ENCODE results near the gene CKLF.

DNA sequence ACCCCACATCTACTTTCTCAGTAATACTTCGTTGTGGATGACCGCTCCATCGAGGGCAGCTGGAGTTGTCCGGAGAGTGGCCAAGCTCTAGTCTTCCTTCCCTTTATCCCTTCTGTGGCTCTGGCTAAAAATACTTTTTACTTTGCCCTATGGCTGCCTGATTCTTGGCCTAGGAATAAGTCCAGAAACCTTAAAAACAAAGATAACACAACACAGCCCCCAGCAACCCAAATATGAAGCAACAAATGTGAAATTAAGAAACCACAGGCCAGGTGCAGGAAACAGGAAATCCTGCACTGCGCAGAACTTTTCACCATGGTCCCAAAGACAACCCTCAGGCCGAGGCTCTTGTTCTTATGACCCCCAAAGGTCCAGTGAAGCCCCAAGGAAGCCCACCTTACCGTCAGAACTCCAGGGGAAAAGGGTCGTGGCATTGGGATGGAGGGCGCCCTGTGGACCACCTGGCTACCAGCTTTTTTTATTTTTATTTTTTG, 28.5 kb upstream of the CKLF start:
- TF ChIP-seq, protein P1, sequence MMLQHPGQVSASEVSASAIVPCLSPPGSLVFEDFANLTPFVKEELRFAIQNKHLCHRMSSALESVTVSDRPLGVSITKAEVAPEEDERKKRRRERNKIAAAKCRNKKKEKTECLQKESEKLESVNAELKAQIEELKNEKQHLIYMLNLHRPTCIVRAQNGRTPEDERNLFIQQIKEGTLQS (IDR thresholded peaks at IDR 0.05) = no peak
- TF ChIP-seq YY1 (IDR thresholded peaks at IDR 0.05) (no peak), RXRA (IDR thresholded peaks at IDR 0.05) (no peak), HNF4G (IDR thresholded peaks at IDR 0.05) (no peak), TAF1 (conservative IDR thresholded peaks at IDR 0.05) (no peak)
- TF ChIP-seq, protein P2, sequence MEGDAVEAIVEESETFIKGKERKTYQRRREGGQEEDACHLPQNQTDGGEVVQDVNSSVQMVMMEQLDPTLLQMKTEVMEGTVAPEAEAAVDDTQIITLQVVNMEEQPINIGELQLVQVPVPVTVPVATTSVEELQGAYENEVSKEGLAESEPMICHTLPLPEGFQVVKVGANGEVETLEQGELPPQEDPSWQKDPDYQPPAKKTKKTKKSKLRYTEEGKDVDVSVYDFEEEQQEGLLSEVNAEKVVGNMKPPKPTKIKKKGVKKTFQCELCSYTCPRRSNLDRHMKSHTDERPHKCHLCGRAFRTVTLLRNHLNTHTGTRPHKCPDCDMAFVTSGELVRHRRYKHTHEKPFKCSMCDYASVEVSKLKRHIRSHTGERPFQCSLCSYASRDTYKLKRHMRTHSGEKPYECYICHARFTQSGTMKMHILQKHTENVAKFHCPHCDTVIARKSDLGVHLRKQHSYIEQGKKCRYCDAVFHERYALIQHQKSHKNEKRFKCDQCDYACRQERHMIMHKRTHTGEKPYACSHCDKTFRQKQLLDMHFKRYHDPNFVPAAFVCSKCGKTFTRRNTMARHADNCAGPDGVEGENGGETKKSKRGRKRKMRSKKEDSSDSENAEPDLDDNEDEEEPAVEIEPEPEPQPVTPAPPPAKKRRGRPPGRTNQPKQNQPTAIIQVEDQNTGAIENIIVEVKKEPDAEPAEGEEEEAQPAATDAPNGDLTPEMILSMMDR (IDR thresholded peaks at IDR 0.05; ENCODE audit: low read depth, low read length, missing input control) = no peak
- TF ChIP-seq, protein P3, sequence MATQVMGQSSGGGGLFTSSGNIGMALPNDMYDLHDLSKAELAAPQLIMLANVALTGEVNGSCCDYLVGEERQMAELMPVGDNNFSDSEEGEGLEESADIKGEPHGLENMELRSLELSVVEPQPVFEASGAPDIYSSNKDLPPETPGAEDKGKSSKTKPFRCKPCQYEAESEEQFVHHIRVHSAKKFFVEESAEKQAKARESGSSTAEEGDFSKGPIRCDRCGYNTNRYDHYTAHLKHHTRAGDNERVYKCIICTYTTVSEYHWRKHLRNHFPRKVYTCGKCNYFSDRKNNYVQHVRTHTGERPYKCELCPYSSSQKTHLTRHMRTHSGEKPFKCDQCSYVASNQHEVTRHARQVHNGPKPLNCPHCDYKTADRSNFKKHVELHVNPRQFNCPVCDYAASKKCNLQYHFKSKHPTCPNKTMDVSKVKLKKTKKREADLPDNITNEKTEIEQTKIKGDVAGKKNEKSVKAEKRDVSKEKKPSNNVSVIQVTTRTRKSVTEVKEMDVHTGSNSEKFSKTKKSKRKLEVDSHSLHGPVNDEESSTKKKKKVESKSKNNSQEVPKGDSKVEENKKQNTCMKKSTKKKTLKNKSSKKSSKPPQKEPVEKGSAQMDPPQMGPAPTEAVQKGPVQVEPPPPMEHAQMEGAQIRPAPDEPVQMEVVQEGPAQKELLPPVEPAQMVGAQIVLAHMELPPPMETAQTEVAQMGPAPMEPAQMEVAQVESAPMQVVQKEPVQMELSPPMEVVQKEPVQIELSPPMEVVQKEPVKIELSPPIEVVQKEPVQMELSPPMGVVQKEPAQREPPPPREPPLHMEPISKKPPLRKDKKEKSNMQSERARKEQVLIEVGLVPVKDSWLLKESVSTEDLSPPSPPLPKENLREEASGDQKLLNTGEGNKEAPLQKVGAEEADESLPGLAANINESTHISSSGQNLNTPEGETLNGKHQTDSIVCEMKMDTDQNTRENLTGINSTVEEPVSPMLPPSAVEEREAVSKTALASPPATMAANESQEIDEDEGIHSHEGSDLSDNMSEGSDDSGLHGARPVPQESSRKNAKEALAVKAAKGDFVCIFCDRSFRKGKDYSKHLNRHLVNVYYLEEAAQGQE (IDR thresholded peaks at IDR 0.05) = no peak

Data from liver (tissue), 3 donors.